WI38 (cell line): ENCODE measurements around the gene SH3GLB2.

ENCODE experiments used
- H3K4me3 ChIP-seq: 2 replicates; pipeline ENCODE4 v1.5.1; 2011; ENCODE audit warnings: low read depth, mild to moderate bottlenecking, control low read depth, low read length
- TF ChIP-seq, protein P1 (sequence below): IDR thresholded peaks from 2 replicates; pipeline ENCODE4 v1.5.1; 2012; ENCODE audit warnings: low read depth, mild to moderate bottlenecking, control low read depth, low read length

Gene SH3GLB2

DNA sequence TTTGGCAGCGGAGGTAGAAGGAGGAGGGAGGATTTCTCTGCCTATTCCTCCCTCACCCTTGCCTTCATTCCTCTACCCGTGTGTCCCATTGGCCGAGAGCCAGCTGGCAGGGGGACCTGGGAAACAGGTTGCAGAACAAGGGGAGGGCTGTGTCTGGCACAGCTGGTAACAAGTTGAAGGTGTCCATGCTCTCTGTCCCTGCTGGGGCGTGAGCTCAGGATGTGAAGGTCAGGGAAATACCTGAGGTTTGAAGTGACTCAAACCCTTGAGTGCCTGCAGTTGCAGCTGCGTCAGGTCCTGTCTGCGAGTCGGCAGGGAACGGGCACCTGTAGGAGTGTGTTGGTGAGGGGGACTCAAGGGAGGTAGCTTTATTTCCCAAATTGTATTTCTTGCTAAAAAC is 24.5 kb upstream of the SH3GLB2 start:
- TF ChIP-seq, protein P1, sequence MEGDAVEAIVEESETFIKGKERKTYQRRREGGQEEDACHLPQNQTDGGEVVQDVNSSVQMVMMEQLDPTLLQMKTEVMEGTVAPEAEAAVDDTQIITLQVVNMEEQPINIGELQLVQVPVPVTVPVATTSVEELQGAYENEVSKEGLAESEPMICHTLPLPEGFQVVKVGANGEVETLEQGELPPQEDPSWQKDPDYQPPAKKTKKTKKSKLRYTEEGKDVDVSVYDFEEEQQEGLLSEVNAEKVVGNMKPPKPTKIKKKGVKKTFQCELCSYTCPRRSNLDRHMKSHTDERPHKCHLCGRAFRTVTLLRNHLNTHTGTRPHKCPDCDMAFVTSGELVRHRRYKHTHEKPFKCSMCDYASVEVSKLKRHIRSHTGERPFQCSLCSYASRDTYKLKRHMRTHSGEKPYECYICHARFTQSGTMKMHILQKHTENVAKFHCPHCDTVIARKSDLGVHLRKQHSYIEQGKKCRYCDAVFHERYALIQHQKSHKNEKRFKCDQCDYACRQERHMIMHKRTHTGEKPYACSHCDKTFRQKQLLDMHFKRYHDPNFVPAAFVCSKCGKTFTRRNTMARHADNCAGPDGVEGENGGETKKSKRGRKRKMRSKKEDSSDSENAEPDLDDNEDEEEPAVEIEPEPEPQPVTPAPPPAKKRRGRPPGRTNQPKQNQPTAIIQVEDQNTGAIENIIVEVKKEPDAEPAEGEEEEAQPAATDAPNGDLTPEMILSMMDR: no peak
- H3K4me3 ChIP-seq: no peak overlapping the region

GRCh38 chr9:129042016-129042415 is 13.9 kb upstream of the SH3GLB2 start:
- no peak overlapping the region for H3K4me3 ChIP-seq
- TF ChIP-seq, protein P1: no peak

- no peak overlapping the region for H3K4me3 ChIP-seq
- TF ChIP-seq, protein P1: no peak
Observed at GRCh38 chr9:129040113-129040643, 12.0 kb upstream of the SH3GLB2 start.

DNA sequence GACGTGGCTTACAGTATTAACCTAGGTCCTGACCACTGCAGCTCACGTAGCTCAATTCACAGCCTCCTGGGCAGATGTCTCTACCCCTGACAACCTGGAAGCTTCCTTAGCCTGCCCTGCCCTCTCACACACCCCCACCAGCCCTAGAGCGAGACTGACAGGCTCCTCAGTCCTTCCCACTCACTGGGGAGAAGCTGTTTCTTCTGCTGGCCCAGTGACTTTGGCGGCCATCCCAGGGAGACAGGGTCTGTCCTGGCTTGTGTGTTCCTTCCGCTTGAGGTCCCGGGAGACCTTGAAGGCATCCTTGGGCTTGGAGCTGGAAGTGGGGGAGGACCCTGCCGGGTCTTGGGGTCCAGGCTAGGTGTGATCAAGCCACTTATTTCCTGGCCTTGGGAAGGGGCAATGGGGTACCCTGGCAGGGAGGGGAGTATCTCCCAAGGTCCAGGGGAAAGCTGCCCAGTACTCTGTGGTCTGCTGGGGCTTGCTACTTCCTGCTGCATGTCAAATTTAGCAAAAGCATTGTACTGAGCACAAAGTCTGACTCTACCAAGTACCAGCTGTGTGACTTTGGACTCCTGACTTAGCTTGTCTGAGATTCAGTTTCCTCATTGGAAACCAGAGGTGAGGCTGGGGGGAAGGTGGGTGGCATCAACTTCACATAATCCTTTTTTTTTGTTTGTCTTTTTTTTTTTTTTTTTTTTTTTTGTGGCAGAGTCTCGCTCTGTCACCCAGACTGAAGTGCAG is 10.2 kb upstream of the SH3GLB2 start:
- H3K4me3 ChIP-seq: no peak overlapping the region
- TF ChIP-seq, protein P1: no peak

DNA sequence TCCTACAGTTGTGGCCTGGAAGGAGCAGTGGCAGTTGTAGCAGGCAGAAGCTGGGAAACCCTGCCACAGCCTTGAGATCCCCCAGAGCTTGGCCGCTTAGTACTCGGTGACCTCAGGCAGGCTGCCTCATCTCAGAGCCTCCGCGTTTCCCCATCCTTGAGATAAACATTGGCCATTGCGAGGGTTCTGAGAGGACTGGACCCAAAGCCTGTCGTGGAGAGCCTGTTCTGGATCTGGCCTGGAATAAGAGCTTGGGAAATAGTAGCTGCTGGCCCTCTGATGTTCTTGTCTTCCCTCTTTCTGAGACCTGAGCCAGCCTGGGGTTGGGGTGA is 9.6 kb upstream of the SH3GLB2 start:
- TF ChIP-seq, protein P1: no peak

DNA sequence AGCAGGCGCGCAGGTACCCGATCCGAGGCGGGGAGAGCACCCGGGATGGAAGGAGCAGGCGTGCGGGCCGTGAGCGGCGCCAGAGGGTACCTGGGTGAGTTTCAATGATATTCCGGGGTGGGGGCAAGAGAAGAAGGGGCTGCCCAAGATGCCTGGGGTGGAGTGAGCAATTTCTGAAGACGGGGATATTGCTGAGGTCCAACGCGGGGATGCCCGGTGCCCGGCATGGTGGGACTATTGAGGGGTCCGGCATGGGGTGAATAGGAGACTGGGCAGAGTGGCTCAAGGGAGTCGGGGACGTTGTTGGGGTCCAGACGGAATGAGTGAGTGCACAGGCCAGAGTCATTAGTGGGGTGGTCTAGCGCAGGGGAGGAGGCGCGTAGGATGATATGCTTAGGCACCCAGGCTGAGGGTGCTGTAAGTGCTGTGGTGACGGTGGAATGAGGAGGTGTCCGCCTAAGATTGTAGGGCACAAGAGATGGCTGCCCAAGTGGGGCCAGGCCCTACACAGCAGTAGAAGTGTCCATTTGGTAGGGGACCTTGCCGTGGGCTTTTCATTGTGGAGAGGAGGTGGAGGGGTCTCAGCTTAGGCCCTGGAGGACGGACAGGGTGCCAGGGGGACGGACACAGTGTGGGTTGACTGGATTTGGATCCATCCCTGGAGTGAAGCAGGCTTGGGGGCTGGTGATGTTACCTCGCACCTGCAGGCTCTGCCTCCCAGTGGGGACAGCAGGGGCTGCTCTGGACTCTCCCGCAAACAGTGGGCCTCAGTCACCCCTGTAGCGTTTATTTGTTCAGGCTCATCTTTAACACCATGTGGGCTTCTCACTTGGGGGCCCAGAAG is 9.0 kb upstream of the SH3GLB2 start:
- H3K4me3 ChIP-seq: peak overlapping the region; percentile 98
- TF ChIP-seq, protein P1: no peak

More for the DNA sequence above, 9.6 kb upstream of the SH3GLB2 start:
- peak overlapping the region; percentile 98 for H3K4me3 ChIP-seq

- TF ChIP-seq, protein P1: no peak
- peak within 1 kb of the TSS; percentile 98 for H3K4me3 ChIP-seq
Observed at GRCh38 chr9:129036241-129036922, 8.3 kb upstream of the SH3GLB2 start, which contains the start of gene MIGA2. MIGA2 (plus strand) TSS chr9:129036626; CDS start chr9:129040595, 3,969 bp downstream.

- H3K4me3 ChIP-seq: peak overlapping the region; percentile 43
Observed at GRCh38 chr9:129035838-129036237, 7.7 kb upstream of the SH3GLB2 start.
